ENCODE results near the gene PRKCD.

PRKCD gene

GRCh38 chr3:53199834-53200233 is 38.8 kb downstream of the PRKCD start:
- no peak overlapping the region for H3K23ac ChIP-seq (ENCODE audit: low read length)
- H3K36me3 ChIP-seq (ENCODE audit: control insufficient read depth in 1 of 2, insufficient read depth in 2 of 2, low read length in 2 of 2) = no peaks in the 10 kb centered on the region
- H2BK120ac ChIP-seq (ENCODE audit: insufficient read depth, low read length, poor library complexity) = no peak overlapping the region
- no peak overlapping the region for H3K9ac ChIP-seq (ENCODE audit: low read length)
- no peak for DNase-seq
- no peaks in the 10 kb centered on the region for H3K27me3 ChIP-seq (ENCODE audit: insufficient read depth, low read length)
- H4K8ac ChIP-seq (ENCODE audit: low read depth, low read length) = no peak overlapping the region
- no peak overlapping the region for H3K14ac ChIP-seq (ENCODE audit: low read length)
- H3K18ac ChIP-seq (ENCODE audit: low read length) = no peak overlapping the region
- H2BK5ac ChIP-seq (ENCODE audit: low read depth, low read length, poor library complexity) = no peak overlapping the region
- H3K9me3 ChIP-seq (ENCODE audit: insufficient read depth, low read depth, low read length) = peaks cover 5% of the 10 kb centered on the region
- H3K4me1 ChIP-seq (ENCODE audit: control insufficient read depth in 1 of 2, insufficient read depth in 2 of 2, low read length in 2 of 2) = peaks cover 0 to 4% of the 10 kb centered on the region in 2 experiments
- WGBS (ENCODE audit: extremely low coverage, insufficient coverage, insufficient read length) = no CpG with 5 or more reads among the region's 3 CpGs
- no peak overlapping the region for H3K4ac ChIP-seq (ENCODE audit: low read depth, low read length)
- no peak overlapping the region for H4K12ac ChIP-seq (ENCODE audit: low read depth, low read length)
- H3K4me2 ChIP-seq (ENCODE audit: low read length) = no peak overlapping the region
- no peaks in the 10 kb centered on the region for H3K79me2 ChIP-seq (ENCODE audit: control insufficient read depth, insufficient read depth, low read length, poor library complexity)
- H2BK12ac ChIP-seq (ENCODE audit: low read length) = no peak overlapping the region
- no peak overlapping the region for H4K91ac ChIP-seq (ENCODE audit: low read depth, low read length)
- H2AFZ ChIP-seq (ENCODE audit: insufficient read depth, low read length, poor library complexity) = no peak overlapping the region
- H2AK5ac ChIP-seq (ENCODE audit: low read length) = no peak overlapping the region
- H3K4me3 ChIP-seq (ENCODE audit: low read depth, low read length) = no peak overlapping the region
- H3K79me1 ChIP-seq (ENCODE audit: low read length) = no peaks in the 10 kb centered on the region
- no peak overlapping the region for H3K27ac ChIP-seq (ENCODE audit: low read depth, low read length)

GRCh38 chr3:53200501-53201498 is 39.8 kb downstream of the PRKCD start:
- H3K79me2 ChIP-seq (ENCODE audit: control insufficient read depth, insufficient read depth, low read length, poor library complexity) = no peaks in the 10 kb centered on the region
- no peak overlapping the region for H4K91ac ChIP-seq (ENCODE audit: low read depth, low read length)
- no peak for DNase-seq
- no peak overlapping the region for H3K14ac ChIP-seq (ENCODE audit: low read length)
- no peaks in the 10 kb centered on the region for H3K27me3 ChIP-seq (ENCODE audit: insufficient read depth, low read length)
- H3K4me3 ChIP-seq (ENCODE audit: low read depth, low read length) = no peak overlapping the region
- H4K8ac ChIP-seq (ENCODE audit: low read depth, low read length) = no peak overlapping the region
- no peak overlapping the region for H2BK12ac ChIP-seq (ENCODE audit: low read length)
- no peak overlapping the region for H3K9ac ChIP-seq (ENCODE audit: low read length)
- no peaks in the 10 kb centered on the region for H3K79me1 ChIP-seq (ENCODE audit: low read length)
- H3K36me3 ChIP-seq (ENCODE audit: control insufficient read depth in 1 of 2, insufficient read depth in 2 of 2, low read length in 2 of 2) = no peaks in the 10 kb centered on the region
- no CpG with 5 or more reads among the region's 19 CpGs for WGBS (ENCODE audit: extremely low coverage, insufficient coverage, insufficient read length)
- H2BK5ac ChIP-seq (ENCODE audit: low read depth, low read length, poor library complexity) = no peak overlapping the region
- H3K18ac ChIP-seq (ENCODE audit: low read length) = no peak overlapping the region
- H3K27ac ChIP-seq (ENCODE audit: low read depth, low read length) = no peak overlapping the region
- H3K9me3 ChIP-seq (ENCODE audit: insufficient read depth, low read depth, low read length) = peaks cover 5% of the 10 kb centered on the region
- no peak overlapping the region for H4K12ac ChIP-seq (ENCODE audit: low read depth, low read length)
- no peak overlapping the region for H3K4ac ChIP-seq (ENCODE audit: low read depth, low read length)
- H2BK120ac ChIP-seq (ENCODE audit: insufficient read depth, low read length, poor library complexity) = no peak overlapping the region
- no peak overlapping the region for H2AFZ ChIP-seq (ENCODE audit: insufficient read depth, low read length, poor library complexity)
- peaks cover 0 to 4% of the 10 kb centered on the region in 2 experiments for H3K4me1 ChIP-seq (ENCODE audit: control insufficient read depth in 1 of 2, insufficient read depth in 2 of 2, low read length in 2 of 2)
- H3K4me2 ChIP-seq (ENCODE audit: low read length) = no peak overlapping the region
- H3K23ac ChIP-seq (ENCODE audit: low read length) = no peak overlapping the region
- no peak overlapping the region for H2AK5ac ChIP-seq (ENCODE audit: low read length)

- Histone ChIP-seq H2BK12ac (ENCODE audit: low read length) (no peak overlapping the region), H4K8ac (ENCODE audit: low read depth, low read length) (no peak overlapping the region), H3K79me1 (ENCODE audit: low read length) (no peaks in the 10 kb centered on the region), H3K14ac (ENCODE audit: low read length) (no peak overlapping the region), H3K36me3 (ENCODE audit: control insufficient read depth in 1 of 2, insufficient read depth in 2 of 2, low read length in 2 of 2) (no peaks in the 10 kb centered on the region), H3K4me2 (ENCODE audit: low read length) (no peak overlapping the region), H4K12ac (ENCODE audit: low read depth, low read length) (no peak overlapping the region), H3K4me1 (ENCODE audit: control insufficient read depth in 1 of 2, insufficient read depth in 2 of 2, low read length in 2 of 2) (no peaks in the 10 kb centered on the region), H2BK5ac (ENCODE audit: low read depth, low read length, poor library complexity) (no peak overlapping the region), H3K27ac (ENCODE audit: low read depth, low read length) (no peak overlapping the region), H3K9ac (ENCODE audit: low read length) (no peak overlapping the region), H2AK5ac (ENCODE audit: low read length) (no peak overlapping the region), H3K27me3 (ENCODE audit: insufficient read depth, low read length) (no peaks in the 10 kb centered on the region), H3K4ac (ENCODE audit: low read depth, low read length) (no peak overlapping the region), H2BK120ac (ENCODE audit: insufficient read depth, low read length, poor library complexity) (no peak overlapping the region), H3K23ac (ENCODE audit: low read length) (no peak overlapping the region), H3K9me3 (ENCODE audit: insufficient read depth, low read depth, low read length) (peaks cover 5% of the 10 kb centered on the region), H2AFZ (ENCODE audit: insufficient read depth, low read length, poor library complexity) (no peak overlapping the region), H3K79me2 (ENCODE audit: control insufficient read depth, insufficient read depth, low read length, poor library complexity) (no peaks in the 10 kb centered on the region), H3K18ac (ENCODE audit: low read length) (no peak overlapping the region), H3K4me3 (ENCODE audit: low read depth, low read length) (no peak overlapping the region), H4K91ac (ENCODE audit: low read depth, low read length) (no peak overlapping the region)
- no CpG with 5 or more reads among the region's 14 CpGs for WGBS (ENCODE audit: extremely low coverage, insufficient coverage, insufficient read length)
- DNase-seq = no peak
These were observed 41.5 kb downstream of the PRKCD start for GRCh38 chr3:53202331-53203015.

GRCh38 chr3:53211706-53212702 is 51.0 kb downstream of the PRKCD start:
- no peak overlapping the region for H3K9ac ChIP-seq (ENCODE audit: low read length)
- no peak overlapping the region for H2BK5ac ChIP-seq (ENCODE audit: low read depth, low read length, poor library complexity)
- H4K91ac ChIP-seq (ENCODE audit: low read depth, low read length) = no peak overlapping the region
- no peaks in the 10 kb centered on the region for H3K79me2 ChIP-seq (ENCODE audit: control insufficient read depth, insufficient read depth, low read length, poor library complexity)
- H3K23ac ChIP-seq (ENCODE audit: low read length) = no peak overlapping the region
- H3K27ac ChIP-seq (ENCODE audit: low read depth, low read length) = no peak overlapping the region
- H3K4me1 ChIP-seq (ENCODE audit: control insufficient read depth in 1 of 2, insufficient read depth in 2 of 2, low read length in 2 of 2) = no peaks in the 10 kb centered on the region
- WGBS (ENCODE audit: extremely low coverage, insufficient coverage, insufficient read length) = no CpG with 5 or more reads among the region's 9 CpGs
- H3K36me3 ChIP-seq (ENCODE audit: control insufficient read depth in 1 of 2, insufficient read depth in 2 of 2, low read length in 2 of 2) = no peaks in the 10 kb centered on the region
- H2AK5ac ChIP-seq (ENCODE audit: low read length) = no peak overlapping the region
- no peak overlapping the region for H3K14ac ChIP-seq (ENCODE audit: low read length)
- H3K79me1 ChIP-seq (ENCODE audit: low read length) = no peaks in the 10 kb centered on the region
- no peak overlapping the region for H4K12ac ChIP-seq (ENCODE audit: low read depth, low read length)
- no peak overlapping the region for H2BK120ac ChIP-seq (ENCODE audit: insufficient read depth, low read length, poor library complexity)
- no peak overlapping the region for H2AFZ ChIP-seq (ENCODE audit: insufficient read depth, low read length, poor library complexity)
- peaks cover 4% of the 10 kb centered on the region for H3K9me3 ChIP-seq (ENCODE audit: insufficient read depth, low read depth, low read length)
- no peak overlapping the region for H2BK12ac ChIP-seq (ENCODE audit: low read length)
- H3K4me3 ChIP-seq (ENCODE audit: low read depth, low read length) = no peak overlapping the region
- no peak overlapping the region for H3K4me2 ChIP-seq (ENCODE audit: low read length)
- no peak for DNase-seq
- H3K18ac ChIP-seq (ENCODE audit: low read length) = no peak overlapping the region
- H3K27me3 ChIP-seq (ENCODE audit: insufficient read depth, low read length) = no peaks in the 10 kb centered on the region
- H4K8ac ChIP-seq (ENCODE audit: low read depth, low read length) = no peak overlapping the region
- no peak overlapping the region for H3K4ac ChIP-seq (ENCODE audit: low read depth, low read length)

Measured in trophoblast cell (in vitro differentiated cells and primary cell).